Measurements from ENCODE around the gene KCNK4.
"Not testable (repeated sequence)": the region's sequence is repeated elsewhere in the genome, so short reads cannot be mapped to it uniquely, and the experiment has no call there.

The KCNK4 gene

DNA sequence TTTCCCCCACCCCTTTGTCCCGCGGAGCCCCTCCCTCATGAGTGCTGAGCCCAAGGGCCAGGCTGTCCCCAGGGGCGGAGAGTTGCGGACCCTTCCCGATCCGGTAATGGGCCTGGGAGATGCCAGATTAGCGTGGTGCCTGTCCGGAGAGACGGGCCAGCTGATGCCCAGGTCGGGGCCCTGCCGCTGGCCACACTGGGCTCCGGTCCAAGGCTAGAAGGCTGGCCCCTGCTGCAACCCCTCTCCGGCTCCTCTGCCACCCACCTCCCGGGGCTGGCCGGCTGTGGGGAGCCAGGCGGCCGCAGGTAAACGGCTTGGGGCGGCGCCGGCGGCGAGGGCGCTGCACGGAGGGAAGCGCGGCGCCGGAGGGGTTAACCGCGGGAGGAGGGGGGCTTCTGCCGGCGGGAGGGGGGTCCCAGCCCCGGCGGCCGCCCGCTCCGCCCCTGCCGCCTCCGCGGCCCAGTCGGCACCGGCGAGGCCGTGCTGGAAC lies at the start of gene KCNK4:
Gene KCNK4, plus strand, starts transcription at position 41 of the 490 bp plus-strand sequence. CDS start 1,717 bp downstream, outside the sequence.
- Histone ChIP-seq H3K9me3 (ENCODE audit: control insufficient read depth in 1 of 2, low read length in 2 of 2) (no peaks in the 10 kb centered on the region), H3K27ac (ENCODE audit: low read length) (no peak within 1 kb of the TSS), H3K4me1 (ENCODE audit: control insufficient read depth in 1 of 2, insufficient read depth in 2 of 2, low read length in 2 of 2) (peaks cover 0 to 20% of the 10 kb centered on the region in 2 donors), H3K27me3 (ENCODE audit: low read depth, low read length) (peaks cover 44% of the 10 kb centered on the region), H3K4me3 (ENCODE audit: low read depth in 1 of 2, low read length in 2 of 2) (peak within 1 kb of the TSS in 1 of 2 donors; percentile 53), H3K36me3 (ENCODE audit: control insufficient read depth in 1 of 2, insufficient read depth in 2 of 2, low read length in 2 of 2) (no peaks in the 10 kb centered on the region)

DNA sequence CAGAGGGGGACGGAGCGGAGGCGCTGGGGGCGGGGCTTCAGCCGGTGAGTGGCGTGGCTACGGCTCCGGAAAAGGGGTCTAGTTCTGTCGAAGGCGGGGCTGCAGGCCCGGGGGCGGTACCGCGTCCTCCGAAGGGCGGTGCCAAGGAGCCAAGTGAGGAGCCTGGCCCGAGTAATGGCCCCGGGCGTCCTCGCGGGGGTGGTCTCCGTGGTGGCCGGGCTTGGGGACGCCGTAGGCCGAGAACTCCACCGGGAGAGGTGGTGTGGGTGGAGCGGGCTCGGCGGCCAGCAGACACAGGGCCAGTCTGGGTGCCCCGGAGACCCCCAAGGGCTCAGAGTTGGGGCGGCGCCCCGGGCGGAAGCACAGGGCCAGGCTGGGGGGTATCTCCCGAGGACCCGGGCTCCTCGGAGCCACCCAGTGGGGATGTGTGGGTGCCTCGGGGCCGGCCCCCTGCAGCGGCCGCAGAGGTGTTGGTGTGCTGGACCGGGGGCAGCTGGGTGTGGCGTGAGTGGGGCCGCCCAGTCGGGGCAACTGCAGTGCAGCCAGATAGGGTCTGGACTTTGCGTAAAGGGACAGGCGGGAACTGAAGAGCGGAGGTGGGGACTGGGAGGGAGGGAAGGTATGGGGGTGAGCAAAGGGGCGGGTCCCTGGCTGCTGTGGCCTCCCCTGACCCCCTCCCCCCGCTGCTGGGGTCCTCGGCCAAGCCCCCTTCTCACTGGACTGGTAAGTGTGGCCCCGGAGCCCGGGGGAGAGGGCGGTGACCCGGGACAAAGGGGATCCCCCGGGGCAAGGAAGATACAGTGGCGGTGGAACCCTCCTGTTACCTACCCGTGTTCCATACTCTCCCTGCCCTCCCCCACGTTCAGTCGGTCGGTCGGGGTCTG lies 49.4 kb upstream of the KCNK4 start:
- Histone ChIP-seq H3K27me3 (ENCODE audit: low read depth, low read length) (no peaks in the 10 kb centered on the region), H3K4me3 (ENCODE audit: low read depth in 1 of 2, low read length in 2 of 2) (peak overlapping the region; percentile 65 to 93), H3K36me3 (ENCODE audit: control insufficient read depth in 1 of 2, insufficient read depth in 2 of 2, low read length in 2 of 2) (peaks cover 14 to 19% of the 10 kb centered on the region in 2 donors), H3K27ac (ENCODE audit: low read length) (peak overlapping the region; percentile 60), H3K4me1 (ENCODE audit: control insufficient read depth in 1 of 2, insufficient read depth in 2 of 2, low read length in 2 of 2) (peaks cover 13 to 39% of the 10 kb centered on the region in 2 donors), H3K9me3 (ENCODE audit: control insufficient read depth in 1 of 2, low read length in 2 of 2) (no peaks in the 10 kb centered on the region)

DNA sequence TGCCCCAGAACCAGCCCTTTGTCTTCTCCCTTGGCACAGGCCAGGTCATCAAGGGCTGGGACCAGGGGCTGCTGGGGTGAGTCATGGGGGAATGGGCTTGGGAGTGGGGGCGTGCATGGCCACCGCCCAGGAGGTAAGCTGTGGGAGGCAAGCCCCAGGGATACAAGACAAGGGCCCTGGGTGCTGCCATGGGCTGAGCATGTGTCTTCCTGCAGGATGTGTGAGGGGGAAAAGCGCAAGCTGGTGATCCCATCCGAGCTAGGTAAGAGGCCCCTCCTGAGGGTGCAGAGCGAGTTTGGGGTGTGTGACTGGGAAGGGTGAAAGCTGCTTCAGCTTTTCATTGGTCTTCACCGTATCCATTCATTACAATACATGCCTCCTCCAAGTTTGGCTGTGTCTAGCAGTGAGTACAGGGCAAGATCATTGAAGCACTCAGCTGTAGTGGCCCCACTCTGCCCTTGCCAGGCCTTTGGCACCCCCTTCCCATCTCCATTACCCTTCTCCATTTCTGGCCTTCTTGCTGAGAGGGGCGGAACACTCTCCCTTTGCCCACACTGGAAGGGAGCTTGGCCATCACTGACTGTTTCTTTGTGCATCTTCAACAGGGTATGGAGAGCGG lies 47.8 kb upstream of the KCNK4 start:
- Histone ChIP-seq H3K4me1 (ENCODE audit: control insufficient read depth in 1 of 2, insufficient read depth in 2 of 2, low read length in 2 of 2) (peaks cover 5 to 49% of the 10 kb centered on the region in 2 donors), H3K36me3 (ENCODE audit: control insufficient read depth in 1 of 2, insufficient read depth in 2 of 2, low read length in 2 of 2) (peaks cover 6% of the 10 kb centered on the region in 2 donors), H3K27me3 (ENCODE audit: low read depth, low read length) (no peaks in the 10 kb centered on the region), H3K27ac (ENCODE audit: low read length) (no peak overlapping the region), H3K4me3 (ENCODE audit: low read depth in 1 of 2, low read length in 2 of 2) (no peak overlapping the region), H3K9me3 (ENCODE audit: control insufficient read depth in 1 of 2, low read length in 2 of 2) (no peaks in the 10 kb centered on the region)

- Histone ChIP-seq H3K27me3 (ENCODE audit: low read depth, low read length) (no peaks in the 10 kb centered on the region), H3K4me1 (ENCODE audit: control insufficient read depth in 1 of 2, insufficient read depth in 2 of 2, low read length in 2 of 2) (peaks cover 5 to 49% of the 10 kb centered on the region in 2 donors), H3K27ac (ENCODE audit: low read length) (no peak overlapping the region), H3K4me3 (ENCODE audit: low read depth in 1 of 2, low read length in 2 of 2) (no peak overlapping the region), H3K9me3 (ENCODE audit: control insufficient read depth in 1 of 2, low read length in 2 of 2) (no peaks in the 10 kb centered on the region), H3K36me3 (ENCODE audit: control insufficient read depth in 1 of 2, insufficient read depth in 2 of 2, low read length in 2 of 2) (no peaks in the 10 kb centered on the region)
Observed at GRCh38 chr11:64244107-64244506, 47.0 kb upstream of the KCNK4 start.

- no peaks in the 10 kb centered on the region for H3K27me3 ChIP-seq (ENCODE audit: low read depth, low read length)
- H3K9me3 ChIP-seq (ENCODE audit: control insufficient read depth in 1 of 2, low read length in 2 of 2) = no peaks in the 10 kb centered on the region
- peak overlapping the region; percentile 88 for H3K27ac ChIP-seq (ENCODE audit: low read length)
- peak overlapping the region; percentile 68 to 77 for H3K4me3 ChIP-seq (ENCODE audit: low read depth in 1 of 2, low read length in 2 of 2)
- H3K36me3 ChIP-seq (ENCODE audit: control insufficient read depth in 1 of 2, insufficient read depth in 2 of 2, low read length in 2 of 2) = no peaks in the 10 kb centered on the region
- H3K4me1 ChIP-seq (ENCODE audit: control insufficient read depth in 1 of 2, insufficient read depth in 2 of 2, low read length in 2 of 2) = peaks cover 5 to 48% of the 10 kb centered on the region in 2 donors
Observed at GRCh38 chr11:64244966-64245365, 46.1 kb upstream of the KCNK4 start.

GRCh38 chr11:64245401-64245796 lies 45.7 kb upstream of the KCNK4 start:
- no peaks in the 10 kb centered on the region for H3K9me3 ChIP-seq (ENCODE audit: control insufficient read depth in 1 of 2, low read length in 2 of 2)
- H3K4me3 ChIP-seq (ENCODE audit: low read depth in 1 of 2, low read length in 2 of 2) = peak overlapping the region; percentile 68 to 77
- peaks cover 5 to 44% of the 10 kb centered on the region in 2 donors for H3K4me1 ChIP-seq (ENCODE audit: control insufficient read depth in 1 of 2, insufficient read depth in 2 of 2, low read length in 2 of 2)
- H3K27ac ChIP-seq (ENCODE audit: low read length) = peak overlapping the region; percentile 88
- H3K27me3 ChIP-seq (ENCODE audit: low read depth, low read length) = no peaks in the 10 kb centered on the region
- no peaks in the 10 kb centered on the region for H3K36me3 ChIP-seq (ENCODE audit: control insufficient read depth in 1 of 2, insufficient read depth in 2 of 2, low read length in 2 of 2)

GRCh38 chr11:64245797-64246620 lies 45.1 kb upstream of the KCNK4 start:
- Histone ChIP-seq H3K27me3 (ENCODE audit: low read depth, low read length) (no peaks in the 10 kb centered on the region), H3K4me3 (ENCODE audit: low read depth in 1 of 2, low read length in 2 of 2) (peak overlapping the region; percentile 68 to 77), H3K9me3 (ENCODE audit: control insufficient read depth in 1 of 2, low read length in 2 of 2) (no peaks in the 10 kb centered on the region), H3K36me3 (ENCODE audit: control insufficient read depth in 1 of 2, insufficient read depth in 2 of 2, low read length in 2 of 2) (no peaks in the 10 kb centered on the region), H3K4me1 (ENCODE audit: control insufficient read depth in 1 of 2, insufficient read depth in 2 of 2, low read length in 2 of 2) (peaks cover 8 to 50% of the 10 kb centered on the region in 2 donors), H3K27ac (ENCODE audit: low read length) (peak overlapping the region; percentile 88)

- H3K36me3 ChIP-seq (ENCODE audit: control insufficient read depth in 1 of 2, insufficient read depth in 2 of 2, low read length in 2 of 2); H3K27ac ChIP-seq (ENCODE audit: low read length); H3K27me3 ChIP-seq (ENCODE audit: low read depth, low read length); H3K9me3 ChIP-seq (ENCODE audit: control insufficient read depth in 1 of 2, low read length in 2 of 2): not testable (repeated sequence)
- peak overlapping the region in 1 of 2 donors; percentile 98 for H3K4me3 ChIP-seq (ENCODE audit: low read depth in 1 of 2, low read length in 2 of 2)
- peaks cover 8 to 50% of the 10 kb centered on the region in 2 donors for H3K4me1 ChIP-seq (ENCODE audit: control insufficient read depth in 1 of 2, insufficient read depth in 2 of 2, low read length in 2 of 2)
Observed at GRCh38 chr11:64246621-64246870, 44.6 kb upstream of the KCNK4 start.

- Histone ChIP-seq H3K36me3 (ENCODE audit: control insufficient read depth in 1 of 2, insufficient read depth in 2 of 2, low read length in 2 of 2) (no peaks in the 10 kb centered on the region), H3K4me3 (ENCODE audit: low read depth in 1 of 2, low read length in 2 of 2) (peak within 1 kb of the TSS; percentile 91 to 98), H3K9me3 (ENCODE audit: control insufficient read depth in 1 of 2, low read length in 2 of 2) (no peaks in the 10 kb centered on the region), H3K4me1 (ENCODE audit: control insufficient read depth in 1 of 2, insufficient read depth in 2 of 2, low read length in 2 of 2) (peaks cover 8 to 50% of the 10 kb centered on the region in 2 donors), H3K27me3 (ENCODE audit: low read depth, low read length) (no peaks in the 10 kb centered on the region), H3K27ac (ENCODE audit: low read length) (peak within 1 kb of the TSS; percentile 92)
Observed at GRCh38 chr11:64246871-64247728, 44.0 kb upstream of the KCNK4 start, which contains the start of gene PPP1R14B. TSS of gene PPP1R14B (minus strand) at chr11:64246943. CDS start at chr11:64246673, 270 bp downstream.

GRCh38 chr11:64247729-64248531 lies 43.2 kb upstream of the KCNK4 start:
- Histone ChIP-seq H3K4me1 (ENCODE audit: control insufficient read depth in 1 of 2, insufficient read depth in 2 of 2, low read length in 2 of 2) (peaks cover 3 to 50% of the 10 kb centered on the region in 2 donors), H3K27me3 (ENCODE audit: low read depth, low read length) (no peaks in the 10 kb centered on the region), H3K9me3 (ENCODE audit: control insufficient read depth in 1 of 2, low read length in 2 of 2) (no peaks in the 10 kb centered on the region), H3K27ac (ENCODE audit: low read length) (no peak overlapping the region), H3K36me3 (ENCODE audit: control insufficient read depth in 1 of 2, insufficient read depth in 2 of 2, low read length in 2 of 2) (no peaks in the 10 kb centered on the region), H3K4me3 (ENCODE audit: low read depth in 1 of 2, low read length in 2 of 2) (peak overlapping the region; percentile 91 to 98)
